Measurements from ENCODE around the gene HHIPL1.

Gene HHIPL1

GRCh38 chr14:99716091-99716849 lies 71.3 kb downstream of the HHIPL1 start:
- no peaks in the 10 kb centered on the region for H3K4me1 Mint-ChIP-seq (ENCODE audit: low read depth)
- H3K27me3 Mint-ChIP-seq, result peaks cover 17% of the 10 kb centered on the region

GRCh38 chr14:99716850-99717681 lies 72.1 kb downstream of the HHIPL1 start:
- Mint-ChIP-seq H3K9me3 (no peaks in the 10 kb centered on the region), H3K4me1 (ENCODE audit: low read depth) (no peaks in the 10 kb centered on the region), H3K4me3 (no peak overlapping the region), H3K27me3 (peaks cover 17% of the 10 kb centered on the region), H3K36me3 (ENCODE audit: low read depth) (no peaks in the 10 kb centered on the region), H3K27ac (no peak overlapping the region)
- intact Hi-C loops (cut with micrococcal nuclease), result no loop called here

More at GRCh38 chr14:99716091-99716849, 71.3 kb downstream of the HHIPL1 start:
- no peak overlapping the region for H3K4me3 Mint-ChIP-seq
- no peaks in the 10 kb centered on the region for H3K36me3 Mint-ChIP-seq (ENCODE audit: low read depth)
- intact Hi-C loops (cut with micrococcal nuclease), result no loop called here
- no peaks in the 10 kb centered on the region for H3K9me3 Mint-ChIP-seq
- H3K27ac Mint-ChIP-seq, result no peak overlapping the region

DNA sequence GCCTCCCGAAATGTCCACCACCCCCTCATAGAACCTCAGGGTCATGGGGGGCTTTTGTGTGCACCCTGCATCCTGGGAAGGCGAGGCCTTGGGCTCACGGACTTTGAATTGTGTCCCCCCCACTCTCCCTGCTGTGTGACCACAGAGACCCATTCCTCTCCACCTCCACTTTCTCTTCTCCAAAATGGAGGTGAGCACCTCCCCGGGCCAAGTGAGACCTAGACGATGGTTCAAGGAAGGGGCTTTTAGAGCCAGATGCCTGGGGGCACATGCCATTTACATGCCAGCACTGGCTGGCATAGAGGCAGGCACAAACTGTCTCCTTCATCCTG lies 72.7 kb downstream of the HHIPL1 start:
- no peaks in the 10 kb centered on the region for H3K4me1 Mint-ChIP-seq (ENCODE audit: low read depth)
- H3K27ac Mint-ChIP-seq, result no peak overlapping the region
- no peak overlapping the region for H3K4me3 Mint-ChIP-seq
- intact Hi-C loops (cut with micrococcal nuclease), result no loop called here
- H3K27me3 Mint-ChIP-seq, result peaks cover 17% of the 10 kb centered on the region
- H3K36me3 Mint-ChIP-seq (ENCODE audit: low read depth), result no peaks in the 10 kb centered on the region
- no peaks in the 10 kb centered on the region for H3K9me3 Mint-ChIP-seq

DNA sequence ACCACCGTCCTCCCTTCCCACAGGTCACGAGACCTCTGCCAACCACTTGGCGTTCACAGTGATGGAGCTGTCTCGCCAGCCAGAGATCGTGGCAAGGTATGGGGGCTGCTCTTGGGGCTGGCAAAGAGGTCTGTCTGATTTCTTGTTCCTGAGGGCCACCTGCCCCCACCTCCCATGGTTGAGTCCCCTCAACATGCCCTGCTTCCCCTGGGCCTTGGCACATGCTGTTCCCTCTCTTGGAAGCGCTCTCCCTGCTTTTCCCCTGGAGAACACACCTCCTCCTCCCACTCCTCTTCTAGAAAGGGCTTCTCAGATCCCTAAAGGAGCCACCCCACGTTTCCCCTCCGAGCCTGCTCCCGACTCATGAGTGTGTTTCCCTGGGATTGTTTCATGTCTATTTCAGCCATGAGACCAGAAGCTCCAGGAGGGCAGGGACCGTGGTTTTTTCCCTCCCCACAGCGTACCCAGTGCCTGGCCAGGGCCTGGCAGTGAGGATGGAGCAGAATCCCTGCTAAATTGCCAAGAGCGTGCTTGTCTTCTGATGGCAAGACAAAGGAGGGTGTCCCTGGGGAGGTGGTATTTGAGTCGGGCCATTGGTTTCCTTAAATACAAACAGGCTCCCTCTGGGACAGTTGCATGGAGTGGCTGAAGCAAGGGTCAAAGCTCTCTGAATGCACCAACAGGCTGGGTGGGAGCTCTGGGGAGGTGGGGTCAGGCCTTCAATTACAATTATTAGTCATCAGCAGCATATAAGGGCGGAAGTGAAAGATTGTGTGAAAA lies 73.3 kb downstream of the HHIPL1 start:
- no peaks in the 10 kb centered on the region for H3K4me1 Mint-ChIP-seq (ENCODE audit: low read depth)
- H3K27ac Mint-ChIP-seq, result no peak overlapping the region
- peaks cover 17% of the 10 kb centered on the region for H3K27me3 Mint-ChIP-seq
- no peaks in the 10 kb centered on the region for H3K36me3 Mint-ChIP-seq (ENCODE audit: low read depth)
- H3K9me3 Mint-ChIP-seq, result no peaks in the 10 kb centered on the region
- no peak overlapping the region for H3K4me3 Mint-ChIP-seq
- intact Hi-C loops (cut with micrococcal nuclease), result no loop called here

- H3K27me3 Mint-ChIP-seq, result peaks cover 14% of the 10 kb centered on the region
- H3K4me1 Mint-ChIP-seq (ENCODE audit: low read depth), result no peaks in the 10 kb centered on the region
- no peak overlapping the region for H3K27ac Mint-ChIP-seq
- no peak overlapping the region for H3K4me3 Mint-ChIP-seq
- intact Hi-C loops (cut with micrococcal nuclease), result no loop called here
- H3K9me3 Mint-ChIP-seq, result no peaks in the 10 kb centered on the region
- H3K36me3 Mint-ChIP-seq (ENCODE audit: low read depth), result no peaks in the 10 kb centered on the region
Observed at GRCh38 chr14:99718811-99719192, 73.9 kb downstream of the HHIPL1 start.

DNA sequence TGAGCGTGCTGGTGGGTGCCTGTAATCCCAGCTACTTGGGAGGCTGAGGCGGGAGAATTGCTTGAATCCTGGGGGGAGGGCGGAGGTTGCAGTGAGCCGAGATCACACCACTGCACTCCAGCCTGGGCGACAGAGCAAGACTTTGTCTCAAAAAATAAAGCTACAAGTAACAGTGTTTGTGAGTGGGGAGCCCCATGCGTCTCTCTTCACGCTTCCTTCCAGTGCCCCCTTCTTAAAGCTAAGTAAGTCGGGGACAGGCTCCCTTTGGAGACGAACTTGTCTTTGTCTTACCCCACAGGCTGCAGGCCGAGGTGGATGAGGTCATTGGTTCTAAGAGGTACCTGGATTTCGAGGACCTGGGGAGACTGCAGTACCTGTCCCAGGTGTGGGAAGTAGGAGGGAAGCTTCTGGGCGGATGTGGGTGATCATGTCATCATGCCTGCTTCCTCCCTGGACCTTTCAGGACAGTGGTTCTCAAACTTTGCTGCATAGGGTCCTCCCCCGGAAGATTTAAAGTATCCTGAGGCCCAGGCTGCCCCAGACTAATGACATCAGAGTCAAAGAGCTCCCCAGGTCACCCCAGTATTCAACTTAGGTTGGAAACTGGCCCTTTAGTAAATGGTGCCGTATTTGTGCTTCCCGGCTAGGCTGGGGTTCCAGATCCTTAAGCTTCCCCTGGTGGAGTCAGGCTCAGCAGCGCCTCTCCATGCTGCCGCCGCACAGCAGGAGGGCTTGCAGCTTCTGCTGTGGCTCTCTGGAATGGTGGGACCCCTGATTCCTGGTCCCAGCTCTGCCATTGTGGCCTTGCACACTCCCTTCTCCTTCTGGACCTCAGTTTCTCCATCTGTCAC lies 76.2 kb downstream of the HHIPL1 start:
- Mint-ChIP-seq H3K27me3 (peaks cover 17% of the 10 kb centered on the region), H3K27ac (no peak overlapping the region), H3K4me1 (ENCODE audit: low read depth) (no peaks in the 10 kb centered on the region), H3K36me3 (ENCODE audit: low read depth) (no peaks in the 10 kb centered on the region), H3K9me3 (no peaks in the 10 kb centered on the region), H3K4me3 (no peak overlapping the region)
- intact Hi-C loops (cut with micrococcal nuclease), result no loop called here

DNA sequence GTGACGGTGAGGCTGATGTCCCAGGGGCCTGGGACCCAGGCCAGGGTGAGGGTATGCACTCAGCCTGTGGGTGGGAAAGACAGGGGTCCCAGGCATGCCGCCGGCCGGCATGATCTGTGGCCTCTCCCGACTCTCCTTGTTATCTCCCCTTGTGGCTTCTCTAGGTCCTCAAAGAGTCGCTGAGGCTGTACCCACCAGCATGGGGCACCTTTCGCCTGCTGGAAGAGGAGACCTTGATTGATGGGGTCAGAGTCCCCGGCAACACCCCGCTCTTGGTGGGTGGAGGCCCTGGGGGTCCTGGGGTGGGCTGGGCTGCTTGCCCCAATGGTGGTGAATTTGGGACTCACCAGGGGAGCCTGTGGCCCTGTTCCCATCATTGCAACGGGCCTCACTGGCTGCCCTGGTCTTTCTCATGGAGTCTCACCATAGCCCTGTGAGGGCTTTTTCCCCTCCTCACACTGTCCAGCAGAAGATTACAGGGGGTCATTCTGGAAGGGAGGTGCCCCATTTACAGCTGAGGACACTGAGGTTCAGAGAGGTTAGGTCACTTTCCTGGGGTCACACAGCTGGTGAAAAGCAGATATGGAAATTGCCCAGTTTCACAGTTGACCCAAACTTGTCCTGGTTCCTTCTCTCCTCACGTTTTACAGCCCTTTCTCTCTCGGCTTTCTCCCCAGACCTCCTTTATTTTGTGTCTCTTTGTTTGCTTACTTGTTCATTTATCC lies 77.0 kb downstream of the HHIPL1 start:
- no peaks in the 10 kb centered on the region for H3K9me3 Mint-ChIP-seq
- peaks cover 22% of the 10 kb centered on the region for H3K27me3 Mint-ChIP-seq
- intact Hi-C loops (cut with micrococcal nuclease), result no loop called here
- no peaks in the 10 kb centered on the region for H3K36me3 Mint-ChIP-seq (ENCODE audit: low read depth)
- H3K27ac Mint-ChIP-seq, result no peak overlapping the region
- H3K4me1 Mint-ChIP-seq (ENCODE audit: low read depth), result no peaks in the 10 kb centered on the region
- no peak overlapping the region for H3K4me3 Mint-ChIP-seq

- Mint-ChIP-seq H3K27me3 (peaks cover 25% of the 10 kb centered on the region), H3K4me3 (no peak overlapping the region), H3K36me3 (ENCODE audit: low read depth) (no peaks in the 10 kb centered on the region), H3K27ac (no peak overlapping the region), H3K9me3 (no peaks in the 10 kb centered on the region), H3K4me1 (ENCODE audit: low read depth) (no peaks in the 10 kb centered on the region)
- intact Hi-C loops (cut with micrococcal nuclease), result no loop called here
Observed at GRCh38 chr14:99722741-99723140, 77.8 kb downstream of the HHIPL1 start.

- Mint-ChIP-seq H3K4me3 (no peak overlapping the region), H3K4me1 (ENCODE audit: low read depth) (no peaks in the 10 kb centered on the region), H3K36me3 (ENCODE audit: low read depth) (no peaks in the 10 kb centered on the region), H3K27ac (no peak overlapping the region), H3K9me3 (no peaks in the 10 kb centered on the region), H3K27me3 (peaks cover 24% of the 10 kb centered on the region)
- intact Hi-C loops (cut with micrococcal nuclease), result no loop called here
Observed at GRCh38 chr14:99724196-99724891, 79.4 kb downstream of the HHIPL1 start.

DNA sequence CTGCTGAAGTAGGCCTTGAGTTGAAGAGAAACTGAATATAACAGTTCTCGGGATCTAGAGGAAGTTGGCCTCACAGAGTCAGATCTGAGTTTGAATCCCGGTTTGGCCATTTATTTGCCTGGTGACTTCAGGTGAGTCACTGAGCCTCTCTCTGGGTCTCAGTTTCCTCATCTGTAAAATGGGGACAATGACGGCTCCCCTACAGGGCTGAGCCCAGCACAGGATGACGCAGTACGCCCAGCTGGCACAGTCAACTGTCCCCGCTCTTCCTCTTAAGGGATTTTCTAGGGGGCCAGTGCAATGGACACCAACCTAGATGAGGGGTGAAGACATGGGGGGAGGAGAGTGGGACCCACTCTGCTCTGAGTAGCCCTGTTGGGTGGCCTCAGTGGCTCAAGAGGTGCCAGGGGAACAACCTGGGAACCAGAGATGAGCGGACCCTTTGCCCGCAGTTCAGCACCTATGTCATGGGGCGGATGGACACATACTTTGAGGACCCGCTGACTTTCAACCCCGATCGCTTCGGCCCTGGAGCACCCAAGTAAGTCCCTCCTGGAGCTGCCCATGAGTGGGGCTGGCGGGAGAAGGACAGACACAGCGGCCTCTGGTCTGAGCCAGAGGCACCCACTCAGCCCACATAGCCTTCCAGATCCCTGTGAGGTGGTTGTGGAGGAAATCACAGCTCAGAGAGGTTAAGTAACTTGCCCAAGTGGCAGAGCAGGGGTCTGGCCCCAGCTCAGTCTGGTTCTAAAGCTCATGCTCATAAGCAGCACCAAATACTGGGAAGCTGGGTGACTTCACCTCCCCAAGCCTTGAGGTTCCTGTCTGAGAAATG lies 80.2 kb downstream of the HHIPL1 start:
- Mint-ChIP-seq H3K4me1 (ENCODE audit: low read depth) (no peaks in the 10 kb centered on the region), H3K9me3 (no peaks in the 10 kb centered on the region), H3K36me3 (ENCODE audit: low read depth) (no peaks in the 10 kb centered on the region), H3K4me3 (no peak overlapping the region), H3K27ac (no peak overlapping the region), H3K27me3 (peaks cover 27% of the 10 kb centered on the region)
- intact Hi-C loops (cut with micrococcal nuclease), result no loop called here

DNA sequence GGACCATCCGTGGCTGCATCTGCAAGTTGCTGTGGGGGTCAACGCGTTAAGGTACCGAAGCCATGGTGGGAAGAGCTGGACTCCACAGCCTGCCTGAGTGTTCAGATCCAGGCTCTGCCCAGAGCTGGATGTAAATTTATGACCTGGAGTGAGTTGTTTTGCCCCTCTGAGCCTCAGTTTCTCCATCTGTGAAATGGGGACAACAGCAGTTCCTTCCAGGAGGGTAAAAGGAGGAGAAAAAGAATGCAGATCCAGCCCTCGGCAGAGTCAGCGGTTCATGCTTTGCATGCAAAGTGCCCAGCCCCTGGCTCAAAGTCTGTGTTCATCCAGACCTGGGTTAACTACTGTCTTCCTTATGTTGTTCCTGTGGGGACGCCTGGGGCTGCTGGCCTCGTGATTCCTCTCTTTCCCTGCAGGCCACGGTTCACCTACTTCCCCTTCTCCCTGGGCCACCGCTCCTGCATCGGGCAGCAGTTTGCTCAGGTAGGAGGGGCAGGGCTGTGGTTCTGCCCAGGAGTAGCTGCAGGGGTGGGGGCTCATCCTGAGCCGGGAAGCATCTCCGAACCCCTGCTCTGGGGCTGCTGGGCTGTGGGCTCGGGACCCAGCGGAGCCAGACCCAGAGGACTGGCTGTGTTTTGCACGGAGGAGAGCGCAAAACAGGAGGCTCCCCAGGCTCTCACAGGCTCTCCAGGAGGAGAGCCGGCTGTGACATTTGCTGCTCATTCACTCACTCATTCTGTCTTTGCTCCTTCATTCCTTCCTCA lies 81.0 kb downstream of the HHIPL1 start:
- H3K4me3 Mint-ChIP-seq, result no peak overlapping the region
- H3K27ac Mint-ChIP-seq, result no peak overlapping the region
- H3K36me3 Mint-ChIP-seq (ENCODE audit: low read depth), result no peaks in the 10 kb centered on the region
- H3K9me3 Mint-ChIP-seq, result no peaks in the 10 kb centered on the region
- peaks cover 32% of the 10 kb centered on the region for H3K27me3 Mint-ChIP-seq
- intact Hi-C loops (cut with micrococcal nuclease), result no loop called here
- no peaks in the 10 kb centered on the region for H3K4me1 Mint-ChIP-seq (ENCODE audit: low read depth)
